HepG2 (cell line): Measurements from ENCODE around the gene PIWIL1.

Experiments used
- KDM5A ChIP-seq: fragments of 200-600 bp; sonication (generic); IDR thresholded peaks from 2 replicates; pipeline ENCODE4 v1.7.0; 2018; ENCODE audit warnings: antibody characterized with exemption, mild to moderate bottlenecking, low read length, borderline replicate concordance
- KLF6 ChIP-seq: IDR thresholded peaks from 2 replicates; pipeline ENCODE4 v1.8.0; 2016; ENCODE audit warnings: missing biosample characterization, missing genetic modification reagents
- NFE2L2 ChIP-seq: fragments of 150-350 bp; IDR thresholded peaks from 2 replicates; pipeline ENCODE4 v1.6.1; 2014; ENCODE audit warnings: low read length

DNA sequence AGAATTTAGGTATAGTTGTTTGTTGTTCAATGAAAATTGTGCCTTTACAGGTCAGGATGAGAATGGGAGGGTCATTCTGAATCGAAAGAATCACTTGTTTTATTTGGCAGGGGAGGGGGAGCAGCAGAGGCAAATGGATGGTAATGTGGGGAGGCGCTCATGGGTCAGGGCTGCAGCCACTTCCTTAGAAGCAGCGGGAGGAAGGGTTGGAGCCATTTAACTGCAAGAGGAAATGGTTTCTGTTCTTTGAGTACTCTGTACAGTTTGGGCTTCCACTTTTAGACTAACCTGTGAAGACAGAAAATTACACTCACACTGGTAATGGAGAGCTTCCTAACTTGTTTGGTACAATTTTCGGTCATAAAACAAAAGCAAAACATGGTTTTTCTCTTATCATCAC lies 57.2 kb downstream of the PIWIL1 start:
- TF ChIP-seq KDM5A (no peak), NFE2L2 (no peak), KLF6 (no peak)
